ENCODE results near the gene KPTN.

The KPTN gene

DNA sequence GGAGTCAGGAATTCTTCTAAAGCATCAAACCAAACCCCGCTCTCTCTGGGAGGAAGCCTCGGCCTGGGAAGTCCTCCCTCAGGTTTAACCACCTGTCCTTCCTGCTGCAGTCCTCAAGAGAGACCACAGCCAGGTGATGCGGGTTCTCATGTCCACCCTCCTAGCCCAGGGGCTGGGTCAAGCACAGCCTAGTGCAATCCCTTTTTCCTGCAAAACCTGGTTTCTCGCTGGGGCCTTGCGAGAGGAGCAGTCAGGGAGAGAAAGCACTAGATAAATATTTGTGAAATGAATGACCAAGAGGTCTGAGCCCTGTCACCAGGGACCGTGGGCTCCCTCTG lies 14.7 kb downstream of the KPTN start:
- no peak for DNase-seq

DNA sequence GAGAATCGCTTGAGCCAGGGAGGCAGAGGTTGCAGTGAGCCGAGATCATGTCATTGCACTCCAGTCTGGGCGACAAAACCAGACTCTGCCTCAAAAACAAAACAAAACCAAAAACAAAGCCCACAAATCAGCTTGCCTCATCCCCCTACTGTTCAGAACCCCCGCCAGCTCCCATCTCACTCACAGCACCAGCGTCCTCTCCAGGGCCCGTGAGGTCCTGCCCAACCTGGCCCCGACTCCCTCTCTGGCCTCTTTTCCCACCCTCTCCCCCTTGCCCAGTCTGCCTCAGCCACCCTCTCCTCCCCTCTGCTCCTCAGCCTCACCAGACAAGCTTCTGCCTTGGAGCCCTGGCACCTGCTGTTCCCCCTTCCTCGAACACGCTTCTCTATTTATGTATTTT lies 16.1 kb downstream of the KPTN start:
- DNase-seq, result no peak

DNA sequence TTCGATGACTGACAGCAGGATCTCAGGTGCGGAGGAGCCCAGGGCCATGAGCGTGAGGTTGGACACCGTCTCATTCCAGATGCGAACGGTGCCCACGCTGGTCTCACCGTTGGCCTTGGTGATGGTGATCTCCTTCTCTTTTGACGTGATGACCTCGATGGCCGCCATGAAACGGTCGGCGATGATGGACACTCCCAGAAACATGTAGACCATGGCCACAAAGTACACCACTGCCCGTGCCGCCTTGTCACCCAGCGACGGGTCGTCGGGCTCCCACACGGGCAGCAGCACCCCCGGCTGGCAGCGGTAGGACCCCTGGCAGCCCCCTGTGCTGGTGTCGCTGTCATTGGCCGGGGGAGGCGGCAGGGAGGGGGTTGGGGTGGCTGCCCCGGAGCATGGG lies 18.1 kb downstream of the KPTN start:
- DNase-seq, result no peak

GRCh38 chr19:47464675-47465419 lies 19.2 kb downstream of the KPTN start:
- no peak for DNase-seq

DNA sequence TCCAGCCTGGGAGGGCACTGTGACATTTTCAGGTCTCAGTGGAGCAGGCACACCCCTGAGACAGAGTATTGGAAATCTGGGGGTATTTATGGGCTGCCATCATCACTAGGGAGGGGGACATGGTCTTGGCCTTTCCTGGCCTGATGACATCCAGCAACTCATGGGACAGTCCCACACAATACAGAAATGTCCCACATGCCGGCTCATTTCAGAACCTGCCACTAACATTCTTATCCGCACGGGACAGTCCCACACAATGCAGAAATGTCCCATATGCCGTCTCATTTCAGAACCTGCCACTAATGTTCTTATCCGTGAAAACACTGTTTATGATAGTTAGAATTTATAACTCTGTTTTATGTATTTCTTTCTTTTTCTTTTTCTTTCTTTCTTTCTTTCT lies 22.1 kb downstream of the KPTN start:
- DNase-seq, result no peak

DNA sequence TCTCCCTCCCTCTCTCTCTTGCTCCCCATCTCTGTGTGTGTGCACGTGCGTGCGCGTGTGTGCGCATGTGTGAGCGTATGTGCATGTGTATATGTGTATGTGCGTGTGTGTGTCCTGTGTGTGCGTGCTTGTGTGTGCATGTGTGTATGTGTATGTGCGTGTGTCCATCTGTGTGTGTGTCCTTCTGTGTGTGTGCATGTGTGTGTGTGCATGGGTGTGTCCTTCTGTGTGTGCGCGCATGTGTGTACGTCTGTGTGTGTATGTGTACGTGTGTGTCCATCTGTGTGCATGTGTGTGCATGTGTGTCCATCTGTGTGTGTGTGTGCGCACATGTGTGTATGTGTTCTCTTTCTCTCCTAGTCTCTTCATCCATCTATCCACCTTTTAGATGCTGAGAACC lies 24.5 kb downstream of the KPTN start:
- no peak for DNase-seq

DNA sequence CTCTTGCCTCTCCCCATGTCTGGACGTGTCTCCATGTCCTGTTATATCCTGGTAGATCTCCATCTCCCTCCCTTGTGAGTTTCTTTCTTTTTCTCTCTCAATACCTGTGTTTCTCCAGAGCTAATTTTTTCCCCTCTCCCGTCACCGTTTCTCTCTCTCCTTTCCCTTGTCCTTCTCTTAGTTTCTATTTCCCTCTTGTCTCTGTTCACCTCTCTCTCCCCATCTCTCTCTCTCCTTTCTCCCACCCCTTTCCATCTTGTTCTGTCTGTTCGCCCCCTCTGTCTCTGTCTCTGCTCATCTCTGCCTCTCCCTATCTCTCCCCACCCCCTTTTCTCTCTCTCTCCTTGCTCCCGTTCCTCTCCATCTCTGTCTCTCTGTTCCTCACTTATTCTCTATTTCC lies 25.3 kb downstream of the KPTN start:
- no peak for DNase-seq

DNA sequence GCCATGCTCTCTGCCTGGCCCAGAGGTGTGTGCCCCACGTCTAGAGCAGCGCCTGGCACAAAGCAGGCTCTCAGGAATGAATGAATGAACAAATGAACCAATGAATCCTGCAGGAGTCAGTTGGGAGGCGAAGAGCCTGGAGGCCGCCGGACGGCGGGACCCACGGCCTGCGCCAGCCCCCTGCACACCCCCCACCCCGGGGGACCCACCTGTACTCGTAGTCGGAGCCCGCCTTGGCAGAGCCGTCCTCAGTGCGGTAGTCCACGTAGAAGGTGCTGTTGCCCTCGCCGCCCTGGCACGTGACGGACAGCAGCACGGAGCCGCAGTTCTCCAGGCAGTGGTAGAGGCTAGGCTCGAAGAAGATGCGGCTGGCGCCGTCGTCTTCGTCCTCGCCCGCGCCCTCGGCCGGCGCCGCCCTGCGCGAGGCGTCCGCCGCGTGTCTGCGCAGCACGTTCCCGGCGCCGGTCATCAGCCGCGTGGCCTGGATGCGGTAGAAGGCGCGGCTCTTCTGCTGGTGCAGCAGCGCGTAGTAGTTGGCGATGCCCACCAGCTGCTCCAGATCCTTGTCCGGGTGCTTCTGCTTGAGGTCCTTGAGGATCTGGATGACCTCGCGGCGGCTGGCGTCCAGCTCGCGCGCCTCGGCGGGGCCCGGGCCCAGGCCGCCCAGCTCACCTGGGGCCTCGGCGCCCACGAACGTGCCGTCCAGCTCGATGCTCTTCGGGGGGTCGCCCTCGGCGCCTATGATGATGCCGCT lies 27.1 kb downstream of the KPTN start:
- DNase-seq, result no peak

- no peak for DNase-seq
Measured at GRCh38 chr19:47450478-47450877, 33.5 kb downstream of the KPTN start.

GRCh38 chr19:47448360-47448727 lies 35.7 kb downstream of the KPTN start:
- no peak for DNase-seq

DNA sequence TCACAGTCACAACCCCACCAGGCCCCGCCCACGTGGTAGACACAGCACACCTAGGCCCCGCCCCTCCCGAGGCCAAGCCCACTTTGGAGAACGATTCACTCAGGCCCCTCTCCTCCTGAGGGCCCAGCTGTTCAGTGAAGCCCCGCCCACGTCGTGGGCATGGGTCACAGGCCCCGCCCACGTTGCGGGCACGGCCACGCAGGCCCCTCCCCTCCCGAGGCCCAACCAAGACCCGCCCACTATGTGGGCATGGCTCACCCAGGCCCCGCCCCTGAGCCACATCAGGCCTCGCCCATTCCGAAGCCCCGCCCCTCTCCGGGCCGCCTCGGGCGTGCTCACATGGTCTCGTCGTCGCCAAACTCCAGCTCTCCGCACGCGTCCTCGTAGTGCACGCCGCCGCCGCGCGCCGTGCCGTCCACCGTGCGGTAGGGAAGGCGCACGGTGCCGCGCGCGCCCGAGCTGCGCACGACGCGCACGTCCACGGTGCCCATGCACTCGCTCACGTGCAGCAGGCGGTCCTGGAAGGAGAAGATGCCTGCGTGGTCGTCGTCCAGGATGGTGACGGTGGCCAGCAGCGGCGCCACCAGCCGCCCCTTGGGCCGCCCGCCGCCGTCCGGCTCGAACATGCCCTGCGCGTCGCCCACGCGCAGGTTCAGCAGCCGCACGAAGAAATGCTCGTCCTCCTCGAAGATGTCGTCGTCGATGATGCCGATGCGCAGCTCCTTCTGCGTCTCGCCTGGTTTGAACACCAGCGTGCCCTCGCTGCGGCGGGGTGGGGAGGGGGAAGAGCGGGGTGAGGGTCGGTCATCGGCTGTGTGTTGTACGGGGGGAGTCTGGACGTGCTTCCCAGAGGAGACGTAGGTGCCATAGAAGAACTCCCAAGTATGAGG lies 36.3 kb downstream of the KPTN start:
- no peak for DNase-seq

DNA sequence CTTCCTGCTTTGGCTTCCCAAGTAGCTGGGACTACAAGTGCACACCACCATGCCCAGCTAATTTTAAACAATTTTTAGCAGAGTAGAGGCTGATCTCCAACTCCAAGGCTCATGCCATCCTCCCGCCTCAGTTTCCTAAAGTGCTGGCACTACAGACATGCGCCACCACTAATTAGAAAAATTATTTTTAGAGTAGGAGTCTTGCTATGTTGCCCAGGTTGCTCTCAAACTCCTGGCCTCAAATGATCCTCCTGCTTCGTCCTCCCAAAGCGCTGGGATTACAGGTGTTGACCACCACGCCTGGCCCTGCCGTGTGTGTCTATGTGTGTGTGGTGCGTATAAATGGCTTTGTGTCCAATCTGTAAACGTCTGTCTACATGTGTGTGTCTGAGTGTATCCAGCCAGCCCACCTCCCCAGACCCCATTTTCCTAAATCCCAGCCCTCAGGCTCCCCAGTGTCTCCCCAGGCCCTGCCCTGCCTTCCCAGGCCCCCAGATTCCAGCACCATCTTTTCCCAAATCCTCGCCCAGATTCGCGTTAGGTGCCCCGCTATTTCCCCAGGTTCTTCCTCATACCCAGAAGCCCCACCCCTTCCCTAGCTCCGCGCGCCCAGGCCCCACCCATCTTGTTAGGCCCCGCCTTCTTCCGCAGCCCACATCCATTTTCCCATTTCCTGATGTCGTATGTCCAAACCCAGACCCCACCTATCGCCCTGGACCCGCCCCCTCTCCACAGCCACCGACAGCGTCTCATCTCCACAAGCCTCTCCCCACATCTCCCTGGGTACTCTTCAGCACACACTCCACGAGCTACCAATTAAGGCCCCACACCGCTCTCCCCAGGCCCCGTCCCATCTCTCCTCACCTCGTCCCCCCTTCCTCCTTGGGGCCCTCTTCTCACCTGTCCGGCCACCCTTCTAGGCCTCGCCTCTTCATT lies 37.2 kb downstream of the KPTN start:
- no peak for DNase-seq

GRCh38 chr19:47445937-47446402 lies 38.0 kb downstream of the KPTN start:
- no peak for DNase-seq

DNA sequence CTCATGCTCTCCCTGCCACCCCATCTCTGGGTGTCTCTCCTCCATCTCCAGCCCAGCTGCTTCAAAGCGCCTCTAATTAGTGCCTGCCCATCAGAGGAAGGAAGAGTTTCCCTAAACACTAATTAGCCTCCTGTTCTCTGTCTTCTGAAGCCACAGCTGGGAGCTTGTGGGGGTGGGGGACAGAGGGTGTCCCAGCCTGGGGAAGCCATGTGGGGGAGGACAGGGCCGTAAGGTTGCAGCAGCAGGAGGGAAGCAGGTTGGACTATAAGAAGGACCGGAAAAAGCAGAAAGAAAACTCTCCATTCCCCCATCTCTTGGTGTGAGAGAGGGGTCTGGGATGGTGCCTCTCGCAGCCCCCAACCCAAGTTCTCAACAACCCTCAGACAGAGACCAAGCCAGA lies 38.5 kb downstream of the KPTN start:
- no peak for DNase-seq

DNA sequence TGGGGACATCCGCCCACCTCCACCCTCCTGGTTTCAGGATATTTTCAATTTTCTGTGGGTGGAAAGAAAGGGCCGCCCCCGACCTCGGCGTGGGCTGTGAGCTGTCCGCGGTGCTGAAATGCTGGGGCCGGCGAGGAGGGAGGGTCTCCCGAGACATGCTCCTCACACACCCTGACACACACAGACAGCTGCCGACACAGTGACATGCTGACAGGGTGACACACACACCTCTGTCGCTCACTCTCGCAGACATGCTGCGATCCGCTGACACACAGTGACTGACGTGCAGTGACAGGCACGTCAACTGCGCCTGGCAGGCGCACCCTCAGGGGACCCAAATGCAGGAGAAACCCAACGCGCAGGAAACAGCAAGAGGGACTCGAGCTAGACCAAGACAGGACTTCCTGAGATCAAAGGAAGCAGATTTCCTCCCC lies 39.6 kb downstream of the KPTN start:
- DNase-seq, result no peak

DNA sequence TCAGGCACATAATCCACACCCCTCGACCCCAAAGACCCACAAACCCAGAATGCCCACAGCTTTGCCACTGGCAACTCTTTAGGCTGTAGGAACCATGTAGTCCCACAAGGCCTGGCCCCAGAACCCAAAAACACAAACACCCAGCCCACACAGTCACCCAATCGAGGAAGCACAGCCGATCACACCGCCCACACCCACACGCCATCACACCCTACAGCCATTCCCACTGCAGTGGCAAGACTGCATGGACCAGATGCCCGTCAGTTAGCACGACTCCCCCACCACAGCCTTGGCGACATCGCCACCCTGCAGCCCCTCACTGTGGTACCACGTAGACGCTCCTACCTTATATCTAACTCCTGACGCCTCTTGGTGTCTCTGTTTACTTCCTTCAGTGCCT lies 40.7 kb downstream of the KPTN start:
- DNase-seq, result no peak

DNA sequence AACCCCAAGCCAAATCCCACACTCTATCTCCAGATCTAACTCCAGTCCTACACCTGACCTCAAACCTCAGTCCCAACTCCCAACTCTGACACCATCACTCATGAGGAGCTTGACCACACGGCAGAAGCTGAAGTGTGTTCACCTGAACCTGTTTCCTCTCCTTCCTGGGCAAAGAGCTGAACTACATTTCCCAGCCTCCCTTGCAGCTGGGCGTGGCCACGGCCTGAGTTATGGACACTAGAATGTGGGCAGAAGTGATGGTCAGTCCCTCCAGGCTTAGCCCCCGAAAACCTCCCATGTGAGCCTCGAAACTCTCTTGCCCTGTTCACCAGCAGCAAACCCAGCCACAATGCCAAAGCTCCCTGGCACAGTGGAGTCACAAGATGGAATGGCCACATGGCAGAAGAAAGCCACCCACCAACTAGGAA lies 45.2 kb downstream of the KPTN start:
- DNase-seq, result no peak

- DNase-seq, result no peak
Measured at GRCh38 chr19:47437500-47437899, 46.5 kb downstream of the KPTN start.

- peak; percentile 53 for DNase-seq
Measured at GRCh38 chr19:47436712-47437401, 47.2 kb downstream of the KPTN start.

GRCh38 chr19:47435883-47436417 lies 48.1 kb downstream of the KPTN start:
- DNase-seq, result no peak

GRCh38 chr19:47435196-47435595 lies 48.8 kb downstream of the KPTN start:
- DNase-seq, result no peak
